ENCODE measurements around the gene STAM.

STAM gene

DNA sequence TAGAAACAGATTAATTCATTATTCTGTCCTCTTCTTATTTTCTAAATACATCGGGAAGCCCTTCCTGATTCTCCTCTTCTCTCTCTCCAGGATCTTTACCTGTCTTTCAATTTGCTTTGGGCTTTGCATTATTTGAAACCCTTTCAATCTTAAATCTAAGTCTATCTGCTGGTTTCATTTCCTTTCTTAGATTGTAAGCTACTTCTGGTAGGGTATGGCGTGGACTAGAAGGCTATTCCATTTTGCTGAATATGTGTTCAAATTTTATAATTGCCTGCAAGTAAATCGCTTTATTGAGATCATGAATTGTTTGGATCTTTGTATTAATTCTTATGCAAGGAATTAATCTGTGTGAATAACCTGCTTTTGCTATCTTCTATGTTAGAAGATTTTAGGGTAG lies 11.1 kb downstream of the STAM start:
- TF ChIP-seq SIN3A (IDR thresholded peaks at IDR 0.05; ENCODE audit: borderline replicate concordance, insufficient read depth, low read length): no peak
- TF ChIP-seq, protein P1, sequence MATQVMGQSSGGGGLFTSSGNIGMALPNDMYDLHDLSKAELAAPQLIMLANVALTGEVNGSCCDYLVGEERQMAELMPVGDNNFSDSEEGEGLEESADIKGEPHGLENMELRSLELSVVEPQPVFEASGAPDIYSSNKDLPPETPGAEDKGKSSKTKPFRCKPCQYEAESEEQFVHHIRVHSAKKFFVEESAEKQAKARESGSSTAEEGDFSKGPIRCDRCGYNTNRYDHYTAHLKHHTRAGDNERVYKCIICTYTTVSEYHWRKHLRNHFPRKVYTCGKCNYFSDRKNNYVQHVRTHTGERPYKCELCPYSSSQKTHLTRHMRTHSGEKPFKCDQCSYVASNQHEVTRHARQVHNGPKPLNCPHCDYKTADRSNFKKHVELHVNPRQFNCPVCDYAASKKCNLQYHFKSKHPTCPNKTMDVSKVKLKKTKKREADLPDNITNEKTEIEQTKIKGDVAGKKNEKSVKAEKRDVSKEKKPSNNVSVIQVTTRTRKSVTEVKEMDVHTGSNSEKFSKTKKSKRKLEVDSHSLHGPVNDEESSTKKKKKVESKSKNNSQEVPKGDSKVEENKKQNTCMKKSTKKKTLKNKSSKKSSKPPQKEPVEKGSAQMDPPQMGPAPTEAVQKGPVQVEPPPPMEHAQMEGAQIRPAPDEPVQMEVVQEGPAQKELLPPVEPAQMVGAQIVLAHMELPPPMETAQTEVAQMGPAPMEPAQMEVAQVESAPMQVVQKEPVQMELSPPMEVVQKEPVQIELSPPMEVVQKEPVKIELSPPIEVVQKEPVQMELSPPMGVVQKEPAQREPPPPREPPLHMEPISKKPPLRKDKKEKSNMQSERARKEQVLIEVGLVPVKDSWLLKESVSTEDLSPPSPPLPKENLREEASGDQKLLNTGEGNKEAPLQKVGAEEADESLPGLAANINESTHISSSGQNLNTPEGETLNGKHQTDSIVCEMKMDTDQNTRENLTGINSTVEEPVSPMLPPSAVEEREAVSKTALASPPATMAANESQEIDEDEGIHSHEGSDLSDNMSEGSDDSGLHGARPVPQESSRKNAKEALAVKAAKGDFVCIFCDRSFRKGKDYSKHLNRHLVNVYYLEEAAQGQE (IDR thresholded peaks at IDR 0.05; ENCODE audit: insufficient read depth in 1 of 2, low read depth in 2 of 2, low read length in 2 of 2): no peak

DNA sequence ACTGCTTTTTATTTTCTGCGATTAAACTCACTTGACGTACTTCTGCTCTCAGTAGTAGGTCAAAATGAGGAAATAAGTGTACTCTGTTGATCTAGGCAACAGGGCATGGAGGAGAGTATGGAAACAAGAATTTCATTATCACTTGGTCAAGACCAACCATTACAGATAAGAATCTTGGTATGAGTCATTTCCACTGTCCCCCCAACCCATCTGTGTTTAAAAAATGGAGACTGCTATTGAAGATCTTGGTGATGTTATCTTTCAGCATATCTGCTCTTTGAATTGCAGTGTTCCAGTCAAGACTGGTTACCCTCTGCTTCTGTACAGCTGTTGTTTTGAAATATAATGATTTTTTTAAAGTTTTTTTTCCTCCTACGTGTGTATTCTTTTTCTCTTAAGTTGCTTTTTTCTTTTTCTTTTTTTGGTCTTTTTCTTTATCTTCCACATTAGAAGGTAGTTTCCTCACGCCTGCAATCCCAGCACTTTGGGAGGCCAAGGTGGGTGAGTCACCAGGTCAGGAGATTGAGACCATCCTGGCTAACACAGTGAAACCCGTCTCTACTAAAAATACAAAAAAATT lies 11.7 kb downstream of the STAM start:
- TF ChIP-seq, protein P1 (IDR thresholded peaks at IDR 0.05; ENCODE audit: insufficient read depth in 1 of 2, low read depth in 2 of 2, low read length in 2 of 2): no peak
- TF ChIP-seq FOXP2 (optimal IDR thresholded peaks at IDR 0.05; ENCODE audit: borderline replicate concordance, extremely low read depth, extremely low read length, insufficient read depth) (no peak), POLR2AphosphoS5 (IDR thresholded peaks at IDR 0.05; ENCODE audit: low read depth, low read length) (no peak), TAF1 (IDR thresholded peaks at IDR 0.05; ENCODE audit: borderline replicate concordance, insufficient read depth, low read length) (no peak), SIN3A (IDR thresholded peaks at IDR 0.05; ENCODE audit: borderline replicate concordance, insufficient read depth, low read length) (peak; percentile 43; the same call in 1 of the 2 replicates)

DNA sequence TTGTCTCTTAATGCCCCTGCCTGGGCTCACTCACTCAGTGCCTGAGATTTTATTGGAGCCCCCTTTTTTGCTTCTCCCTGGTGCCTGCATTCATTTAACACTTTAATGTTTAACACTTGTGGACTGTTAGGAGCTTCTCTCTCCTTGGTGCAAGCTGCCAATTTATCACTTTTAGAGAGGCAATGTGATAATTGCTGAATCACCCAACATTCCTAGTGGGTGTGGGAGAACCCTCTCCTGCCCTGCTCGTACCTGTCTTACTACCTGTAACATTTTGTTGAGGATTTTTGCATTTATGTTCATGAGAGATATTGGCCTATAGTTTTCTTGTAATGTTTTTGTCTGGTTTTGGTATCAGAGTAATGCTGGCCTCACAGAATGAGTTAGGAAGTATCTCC lies 13.2 kb downstream of the STAM start:
- no peak for TF ChIP-seq SIN3A (IDR thresholded peaks at IDR 0.05; ENCODE audit: borderline replicate concordance, insufficient read depth, low read length)

DNA sequence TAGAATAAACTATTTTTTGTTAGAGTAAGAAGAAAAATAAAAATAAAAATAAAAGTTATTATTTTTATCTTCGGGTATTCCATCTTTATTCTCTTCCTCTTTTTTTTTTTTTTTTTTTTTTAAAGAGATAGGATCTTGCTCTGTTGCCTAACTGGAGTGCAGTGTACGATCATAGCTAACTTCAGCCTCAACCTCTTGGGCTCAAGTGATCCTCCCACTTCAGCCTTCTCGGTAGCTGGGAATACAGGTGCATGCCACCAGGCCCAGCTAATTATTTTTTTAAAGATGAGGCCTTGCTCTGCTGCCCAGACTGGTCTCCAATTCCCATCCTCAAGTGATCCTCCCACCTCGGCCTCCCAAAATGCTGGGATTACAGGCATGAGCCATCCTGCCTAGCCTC lies 15.4 kb downstream of the STAM start:
- TF ChIP-seq SIN3A (IDR thresholded peaks at IDR 0.05; ENCODE audit: borderline replicate concordance, insufficient read depth, low read length): no peak
- TF ChIP-seq, protein P1 (IDR thresholded peaks at IDR 0.05; ENCODE audit: insufficient read depth in 1 of 2, low read depth in 2 of 2, low read length in 2 of 2): no peak
- no peak for TF ChIP-seq TAF1 (IDR thresholded peaks at IDR 0.05; ENCODE audit: borderline replicate concordance, insufficient read depth, low read length)
- no peak for TF ChIP-seq FOXP2 (optimal IDR thresholded peaks at IDR 0.05; ENCODE audit: borderline replicate concordance, extremely low read depth, extremely low read length, insufficient read depth)
- TF ChIP-seq POLR2AphosphoS5 (IDR thresholded peaks at IDR 0.05; ENCODE audit: low read depth, low read length): no peak

DNA sequence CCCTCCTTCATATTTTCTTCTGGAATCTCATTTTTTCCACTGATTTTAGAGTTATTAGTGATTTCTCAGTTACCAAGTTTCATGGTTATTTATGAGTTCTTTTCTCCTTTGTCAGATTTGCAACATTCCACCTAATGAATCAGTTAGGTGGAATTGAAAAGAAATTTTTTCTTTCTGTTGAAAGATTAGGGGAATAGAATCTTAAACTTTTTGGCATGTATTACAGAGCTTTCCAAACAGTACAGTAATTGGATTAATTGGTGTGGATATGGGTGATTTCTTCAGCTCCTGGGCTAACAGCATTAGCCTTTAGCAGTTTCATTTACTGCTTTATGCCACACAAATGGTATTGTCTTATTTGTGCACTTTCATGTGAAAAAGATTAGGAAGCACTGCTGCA lies 17.0 kb downstream of the STAM start:
- TF ChIP-seq POLR2AphosphoS5 (IDR thresholded peaks at IDR 0.05; ENCODE audit: low read depth, low read length) (no peak), TAF1 (IDR thresholded peaks at IDR 0.05; ENCODE audit: borderline replicate concordance, insufficient read depth, low read length) (no peak)
- TF ChIP-seq, protein P1 (IDR thresholded peaks at IDR 0.05; ENCODE audit: insufficient read depth in 1 of 2, low read depth in 2 of 2, low read length in 2 of 2): no peak

Measured in PFSK-1 (cell line).